H9 (cell line): ENCODE results near the gene SLC28A3. TPM values are rescaled to one million over a fixed set of nuclear protein-coding genes. Genes with fewer than 3 reads are reported as not detected.

Experiments
- DNase-seq: peaks from one replicate; pipeline ENCODE4 v3.0.0-alpha.2; 2017
- H2AFZ ChIP-seq: one replicate; pipeline ENCODE4 v1.6.1; 2013; ENCODE audit warnings: mild to moderate bottlenecking, low read length, control low read depth, moderate library complexity
- H2AK5ac ChIP-seq: 2 replicates; pipeline ENCODE4 v1.6.1; 2013; ENCODE audit warnings: low read length, control low read depth, mixed read lengths; ENCODE audit not compliant: insufficient read length
- H2BK120ac ChIP-seq: one replicate; pipeline ENCODE4 v1.6.1; 2013; ENCODE audit warnings: low read depth, mild to moderate bottlenecking, low read length, control low read depth, inconsistent platforms; ENCODE audit not compliant: poor library complexity, severe bottlenecking
- H2BK12ac ChIP-seq: 2 replicates; pipeline ENCODE4 v1.6.1; 2013; ENCODE audit warnings: low read length, control low read depth, mixed read lengths, low read depth; ENCODE audit not compliant: insufficient read length
- H2BK15ac ChIP-seq: 2 replicates; pipeline ENCODE4 v1.6.1; 2013; ENCODE audit warnings: low read depth, low read length, control low read depth
- H2BK20ac ChIP-seq: one replicate; pipeline ENCODE4 v1.6.1; 2013; ENCODE audit warnings: low read depth, mild to moderate bottlenecking, low read length, control low read depth, inconsistent platforms; ENCODE audit not compliant: poor library complexity, severe bottlenecking
- H2BK5ac ChIP-seq: 2 replicates; pipeline ENCODE4 v1.6.1; 2013; ENCODE audit warnings: low read length, control low read depth, mixed read lengths; ENCODE audit not compliant: insufficient read length
- H3K14ac ChIP-seq: 2 replicates; pipeline ENCODE4 v1.6.1; 2013; ENCODE audit warnings: low read length, control low read depth; ENCODE audit not compliant: insufficient read depth
- H3K18ac ChIP-seq: 2 replicates; pipeline ENCODE4 v1.6.1; 2013; ENCODE audit warnings: low read depth, mild to moderate bottlenecking, mixed read lengths, low read length, control low read depth; ENCODE audit not compliant: insufficient read length
- H3K23ac ChIP-seq: 2 replicates; pipeline ENCODE4 v1.6.1; 2013; ENCODE audit warnings: low read length, control low read depth, mixed read lengths, low read depth; ENCODE audit not compliant: insufficient read length
- H3K23me2 ChIP-seq: 2 replicates; pipeline ENCODE4 v1.6.1; 2013; ENCODE audit warnings: low read depth, mild to moderate bottlenecking, mixed read lengths, low read length, control low read depth; ENCODE audit not compliant: insufficient read length, poor library complexity, severe bottlenecking
- H3K27ac ChIP-seq: 2 replicates; pipeline ENCODE4 v1.5.1; 2013; ENCODE audit warnings: low read length, control low read depth, mixed read lengths, low read depth; ENCODE audit not compliant: insufficient read length
- H3K27me3 ChIP-seq: 2 replicates; pipeline ENCODE4 v1.6.1; 2013; ENCODE audit warnings: low read length, control low read depth, inconsistent platforms; ENCODE audit not compliant: insufficient read depth
- H3K4ac ChIP-seq: 2 replicates; pipeline ENCODE4 v1.6.1; 2013; ENCODE audit warnings: low read depth, mild to moderate bottlenecking, control low read depth, inconsistent platforms, low read length, moderate library complexity
- H3K4me1 ChIP-seq: 2 replicates; pipeline ENCODE4 v1.6.1; 2013; ENCODE audit warnings: low read length, control low read depth, inconsistent platforms; ENCODE audit not compliant: insufficient read depth
- H3K4me2 ChIP-seq: 2 replicates; pipeline ENCODE4 v1.6.1; 2013; ENCODE audit warnings: low read length, control low read depth, mixed read lengths; ENCODE audit not compliant: insufficient read length, insufficient read depth
- H3K56ac ChIP-seq: 2 replicates; pipeline ENCODE4 v1.6.1; 2013; ENCODE audit warnings: low read depth, mild to moderate bottlenecking, mixed read lengths, low read length, control low read depth; ENCODE audit not compliant: insufficient read length
- H3K79me1 ChIP-seq: 2 replicates; pipeline ENCODE4 v1.6.1; 2013; ENCODE audit warnings: low read depth, mild to moderate bottlenecking, moderate library complexity, low read length, control low read depth, inconsistent platforms; ENCODE audit not compliant: insufficient read depth, poor library complexity, severe bottlenecking
- H3K79me2 ChIP-seq: 2 replicates; pipeline ENCODE4 v1.6.1; 2013; ENCODE audit warnings: low read length, control low read depth, inconsistent platforms; ENCODE audit not compliant: insufficient read depth
- H3K9ac ChIP-seq: 2 replicates; pipeline ENCODE4 v1.6.1; 2013; ENCODE audit warnings: low read length, control low read depth, mixed read lengths; ENCODE audit not compliant: insufficient read length; ENCODE audit errors: extremely low read depth
- H3K9me3 ChIP-seq: one replicate; pipeline ENCODE4 v1.6.1; 2013; ENCODE audit warnings: low read depth, low read length, inconsistent platforms; ENCODE audit not compliant: control insufficient read depth
- H3T11ph ChIP-seq: one replicate; pipeline ENCODE4 v1.6.1; 2013; ENCODE audit warnings: mild to moderate bottlenecking, low read length, control low read depth, inconsistent platforms
- H4K20me1 ChIP-seq: one replicate; pipeline ENCODE4 v1.6.1; 2013; ENCODE audit not compliant: control insufficient read depth, insufficient read length, insufficient read depth
- H4K5ac ChIP-seq: 2 replicates; pipeline ENCODE4 v1.6.1; 2013; ENCODE audit warnings: low read depth, mild to moderate bottlenecking, mixed read lengths, low read length, control low read depth; ENCODE audit not compliant: insufficient read length
- H4K8ac ChIP-seq: replicated peaks from 2 replicates; pipeline ENCODE4 v1.6.1; 2013; ENCODE audit warnings: low read length, control low read depth, mixed read lengths, low read depth; ENCODE audit not compliant: insufficient read length
- H4K91ac ChIP-seq: 2 replicates; pipeline ENCODE4 v1.6.1; 2013; ENCODE audit warnings: low read depth, mild to moderate bottlenecking, moderate library complexity, mixed read lengths, low read length, control low read depth; ENCODE audit not compliant: insufficient read length
- H3K27ac Mint-ChIP-seq, 3 experiments: 2 replicates in 2 of 3; 3 replicates in 1 of 3; pipeline ENCODE4 v1.8.0; 2020 to 2021; ENCODE audit warnings: mixed read lengths in 3 of 3, mild to moderate bottlenecking in 1 of 3, moderate library complexity in 1 of 3
- H3K27me3 Mint-ChIP-seq: 2 replicates; pipeline ENCODE4 v1.8.0; 2021; ENCODE audit warnings: low read depth, mild to moderate bottlenecking, moderate library complexity, mixed read lengths
- H3K36me3 Mint-ChIP-seq, 3 experiments: 2 replicates in 2 of 3; 3 replicates in 1 of 3; pipeline ENCODE4 v1.8.0; 2020 to 2021; ENCODE audit warnings: low read depth in 3 of 3, mixed read lengths in 3 of 3; ENCODE audit not compliant: insufficient read depth in 1 of 3
- H3K4me1 Mint-ChIP-seq, 2 experiments: 2 replicates each; pipeline ENCODE4 v1.8.0; 2020; ENCODE audit warnings: mixed read lengths in 2 of 2
- H3K4me3 Mint-ChIP-seq, 2 experiments: 2 replicates in 1 of 2; 3 replicates in 1 of 2; pipeline ENCODE4 v1.8.0; 2020 to 2021; ENCODE audit warnings: mild to moderate bottlenecking in 2 of 2, mixed read lengths in 2 of 2, moderate library complexity in 1 of 2
- H3K9me3 Mint-ChIP-seq, 2 experiments: 2 replicates in 1 of 2; 3 replicates in 1 of 2; pipeline ENCODE4 v1.8.0; 2020; ENCODE audit warnings: mild to moderate bottlenecking in 2 of 2, mixed read lengths in 2 of 2, moderate library complexity in 1 of 2
- WGBS: extraction: QIAGEN DNeasy Blood & Tissue Kit; methylation state at CpG from one replicate; pipeline ENCODE4 v1.1.7; 2013; ENCODE audit warnings: missing lambda C conversion rate, low lambda C conversion rate, mixed read lengths; ENCODE audit not compliant: insufficient read length; ENCODE audit errors: extremely low coverage; 5-methylcytosine and 5-hydroxymethylcytosine counted together
- total RNA-seq: library from RNA; stranded (reverse); gene quantifications from 2 replicates; pipeline ENCODE4 v1.2.1, GENCODE V29; 2021
- TF ChIP-seq, protein P1 (sequence below): fragments of 200-600 bp; sonication (generic); conservative IDR thresholded peaks from 3 replicates; pipeline ENCODE4 v1.8.0; 2021; ENCODE audit warnings: antibody characterized with exemption, mild to moderate bottlenecking

The SLC28A3 gene
- total RNA-seq, 1 experiment from 2014 or later = not detected

DNA sequence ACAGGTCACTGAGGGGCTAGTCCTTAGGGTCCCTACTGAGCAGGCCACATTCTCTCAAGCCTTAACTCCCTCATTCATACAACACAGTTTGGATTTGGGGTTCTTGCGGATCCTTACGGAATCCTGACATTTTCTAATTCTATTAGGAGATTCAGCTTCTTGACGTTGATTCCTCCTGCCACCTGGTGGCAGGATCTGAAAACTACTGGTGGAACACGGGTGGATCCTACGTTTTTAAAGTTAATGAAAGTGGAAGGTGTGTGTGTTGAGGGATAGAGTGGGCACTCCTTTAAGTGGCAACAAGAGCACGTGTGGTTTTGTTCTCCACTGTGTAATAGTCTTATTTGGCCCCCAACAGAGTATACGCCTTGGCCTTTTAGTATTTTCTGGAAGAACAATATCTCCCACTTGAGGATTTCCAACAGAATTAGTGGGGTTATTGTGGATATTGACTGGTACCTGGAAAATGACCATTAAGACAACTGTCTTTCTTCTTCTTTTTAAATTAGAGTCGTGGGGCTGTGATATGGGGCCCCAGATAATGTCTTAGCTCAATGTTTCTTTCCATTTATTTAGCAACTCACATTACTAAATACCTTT is 25.2 kb downstream of the SLC28A3 start:
- Histone ChIP-seq H3K14ac (no peak overlapping the region), H2BK20ac (no peak overlapping the region), H3K56ac (no peak overlapping the region), H2AFZ (no peak overlapping the region), H4K5ac (no peak overlapping the region), H3K9me3 (no peaks in the 10 kb centered on the region), H2BK5ac (no peak overlapping the region), H3K27ac (no peak overlapping the region), H3K23ac (no peak overlapping the region), H3T11ph (no peak overlapping the region), H3K27me3 (no peaks in the 10 kb centered on the region), H3K79me2 (no peaks in the 10 kb centered on the region), H4K8ac (no peak overlapping the region), H3K18ac (no peak overlapping the region), H3K79me1 (no peaks in the 10 kb centered on the region), H4K91ac (no peak overlapping the region), H3K4me1 (no peaks in the 10 kb centered on the region), H3K4ac (no peak overlapping the region), H2AK5ac (no peak overlapping the region), H3K9ac (no peak overlapping the region), H2BK12ac (no peak overlapping the region), H2BK120ac (no peak overlapping the region), H3K4me2 (no peak overlapping the region), H3K23me2 (no peaks in the 10 kb centered on the region), H4K20me1 (no peaks in the 10 kb centered on the region), H2BK15ac (no peak overlapping the region)
- Mint-ChIP-seq H3K4me3 (no peak overlapping the region), H3K4me1 (no peaks in the 10 kb centered on the region), H3K27me3 (peaks cover 5% of the 10 kb centered on the region), H3K9me3 (no peaks in the 10 kb centered on the region), H3K27ac (no peak overlapping the region), H3K36me3 (no peaks in the 10 kb centered on the region)
- TF ChIP-seq, protein P1, sequence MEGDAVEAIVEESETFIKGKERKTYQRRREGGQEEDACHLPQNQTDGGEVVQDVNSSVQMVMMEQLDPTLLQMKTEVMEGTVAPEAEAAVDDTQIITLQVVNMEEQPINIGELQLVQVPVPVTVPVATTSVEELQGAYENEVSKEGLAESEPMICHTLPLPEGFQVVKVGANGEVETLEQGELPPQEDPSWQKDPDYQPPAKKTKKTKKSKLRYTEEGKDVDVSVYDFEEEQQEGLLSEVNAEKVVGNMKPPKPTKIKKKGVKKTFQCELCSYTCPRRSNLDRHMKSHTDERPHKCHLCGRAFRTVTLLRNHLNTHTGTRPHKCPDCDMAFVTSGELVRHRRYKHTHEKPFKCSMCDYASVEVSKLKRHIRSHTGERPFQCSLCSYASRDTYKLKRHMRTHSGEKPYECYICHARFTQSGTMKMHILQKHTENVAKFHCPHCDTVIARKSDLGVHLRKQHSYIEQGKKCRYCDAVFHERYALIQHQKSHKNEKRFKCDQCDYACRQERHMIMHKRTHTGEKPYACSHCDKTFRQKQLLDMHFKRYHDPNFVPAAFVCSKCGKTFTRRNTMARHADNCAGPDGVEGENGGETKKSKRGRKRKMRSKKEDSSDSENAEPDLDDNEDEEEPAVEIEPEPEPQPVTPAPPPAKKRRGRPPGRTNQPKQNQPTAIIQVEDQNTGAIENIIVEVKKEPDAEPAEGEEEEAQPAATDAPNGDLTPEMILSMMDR = peak; percentile 82
- peak; percentile 55 for DNase-seq
- WGBS = no CpG with 5 or more reads among the region's 8 CpGs
